K562 (cell line): ENCODE data around the gene TDRD9.

Source experiments
- CTCF ChIP-seq, 3 experiments: IDR thresholded peaks in 2 of 3; conservative IDR thresholded peaks in 1 of 3; 2 replicates each; pipeline ENCODE4 v1.5.1; 2011 to 2012; ENCODE audit warnings: low read length in 3 of 3, mild to moderate bottlenecking in 3 of 3, control low read depth in 2 of 3, improper control_type of control experiment in 1 of 3, inconsistent platforms in 1 of 3, low read depth in 1 of 3, mixed read lengths in 1 of 3, moderate library complexity in 1 of 3; ENCODE audit not compliant: insufficient read depth in 2 of 3
- EZH2 ChIP-seq: IDR thresholded peaks from 2 replicates; pipeline ENCODE4 v1.6.1; 2012; ENCODE audit warnings: low read depth, mild to moderate bottlenecking, inconsistent platforms, low read length, borderline replicate concordance
- HINFP ChIP-seq: fragments of 450-650 bp; conservative IDR thresholded peaks from 2 replicates; pipeline ENCODE4 v1.6.1; 2016; ENCODE audit warnings: missing genetic modification characterization, low read depth, mild to moderate bottlenecking, control low read depth, missing compliant biosample characterization
- IRF2 ChIP-seq: sonication (generic); formaldehyde crosslinking; IDR thresholded peaks from 2 replicates; pipeline ENCODE4 v1.8.1; 2022; ENCODE audit warnings: mild to moderate bottlenecking, missing genetic modification reagents
- JUN ChIP-seq, 2 experiments: sonication (generic) in 1 of 2; formaldehyde crosslinking in 1 of 2; IDR thresholded peaks; 2 replicates each; pipeline versions ENCODE4 v1.6.1 to v1.8.0; 2012 to 2022; ENCODE audit warnings: borderline replicate concordance in 2 of 2, mild to moderate bottlenecking in 2 of 2, improper control_type of control experiment in 1 of 2, low read depth in 1 of 2, low read length in 1 of 2, missing genetic modification reagents in 1 of 2
- MYC ChIP-seq, 2 experiments: fragments of 250-450 bp in 1 of 2; sonication (Bioruptor Pico) in 1 of 2; IDR thresholded peaks; 2 replicates each; pipeline versions ENCODE4 v1.5.1 to v1.6.1; 2012 to 2021; ENCODE audit warnings: low read depth in 2 of 2, borderline replicate concordance in 1 of 2, improper control_type of control experiment in 1 of 2, low read length in 1 of 2, mild to moderate bottlenecking in 1 of 2, moderate library complexity in 1 of 2
- ZBTB17 ChIP-seq: fragments of 450-650 bp; formaldehyde crosslinking; IDR thresholded peaks from 2 replicates; pipeline ENCODE4 v1.4.0; 2020; ENCODE audit warnings: mild to moderate bottlenecking
- ZNF764 ChIP-seq: fragments of 250-450 bp; sonication (Bioruptor Pico); IDR thresholded peaks from 2 replicates; pipeline ENCODE4 v1.4.0; 2020; ENCODE audit warnings: low read depth, mild to moderate bottlenecking, moderate library complexity
- TF ChIP-seq, protein P1 (sequence below): sonication (generic); formaldehyde crosslinking; IDR thresholded peaks from 2 replicates; pipeline ENCODE4 v1.8.1; 2023; ENCODE audit warnings: mild to moderate bottlenecking, missing genetic modification reagents

- no peak for TF ChIP-seq MYC (IDR thresholded peaks at IDR 0.05; ENCODE audit: low read depth, low read length)
- TF ChIP-seq MYC (CRISPR knock-in tag; IDR thresholded peaks at IDR 0.05; ENCODE audit: borderline replicate concordance, low read depth): no peak
- no peak for TF ChIP-seq ZBTB17 (CRISPR knock-in tag)
- TF ChIP-seq, protein P1, sequence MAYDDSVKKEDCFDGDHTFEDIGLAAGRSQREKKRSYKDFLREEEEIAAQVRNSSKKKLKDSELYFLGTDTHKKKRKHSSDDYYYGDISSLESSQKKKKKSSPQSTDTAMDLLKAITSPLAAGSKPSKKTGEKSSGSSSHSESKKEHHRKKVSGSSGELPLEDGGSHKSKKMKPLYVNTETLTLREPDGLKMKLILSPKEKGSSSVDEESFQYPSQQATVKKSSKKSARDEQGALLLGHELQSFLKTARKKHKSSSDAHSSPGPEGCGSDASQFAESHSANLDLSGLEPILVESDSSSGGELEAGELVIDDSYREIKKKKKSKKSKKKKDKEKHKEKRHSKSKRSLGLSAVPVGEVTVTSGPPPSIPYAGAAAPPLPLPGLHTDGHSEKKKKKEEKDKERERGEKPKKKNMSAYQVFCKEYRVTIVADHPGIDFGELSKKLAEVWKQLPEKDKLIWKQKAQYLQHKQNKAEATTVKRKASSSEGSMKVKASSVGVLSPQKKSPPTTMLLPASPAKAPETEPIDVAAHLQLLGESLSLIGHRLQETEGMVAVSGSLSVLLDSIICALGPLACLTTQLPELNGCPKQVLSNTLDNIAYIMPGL: no peak
- TF ChIP-seq ZNF764 (CRISPR knock-in tag): no peak
- TF ChIP-seq CTCF (IDR thresholded peaks at IDR 0.05 in 2 of 3, conservative IDR thresholded peaks at IDR 0.05 in 1 of 3; ENCODE audit: insufficient read depth in 2 of 3, low read depth in 1 of 3, low read length in 3 of 3): no peak
- no peak for TF ChIP-seq IRF2 (CRISPR knock-in tag)
- TF ChIP-seq JUN (IDR thresholded peaks at IDR 0.05; ENCODE audit: borderline replicate concordance, low read depth, low read length): no peak
- TF ChIP-seq JUN (CRISPR knock-in tag; IDR thresholded peaks at IDR 0.05; ENCODE audit: borderline replicate concordance): no peak
- no peak for TF ChIP-seq HINFP (tag)
- TF ChIP-seq EZH2: no peak
Observed at GRCh38 chr14:104004849-104005248, 76.6 kb downstream of the TDRD9 start.
